Vagina (tissue), 2 donors: ENCODE data around the gene SSNA1.

Experiments
- POLR2A ChIP-seq, 2 donors: fragments of 450-650 bp; IDR thresholded peaks; one replicate each; pipeline ENCODE4 v1.6.1; 2017; ENCODE audit warnings: antibody characterized with exemption in 2 of 2, mild to moderate bottlenecking in 2 of 2, moderate library complexity in 2 of 2
- TF ChIP-seq, protein P1 (sequence below), 3 experiments: fragments of 450-650 bp in 2 of 3; fragments of 200-600 bp in 1 of 3; sonication (generic) in 1 of 3; IDR thresholded peaks; one replicate each; pipeline ENCODE4 v1.5.1; 2017 to 2019; ENCODE audit warnings: antibody characterized with exemption in 3 of 3, mild to moderate bottlenecking in 2 of 3, moderate library complexity in 2 of 3

DNA sequence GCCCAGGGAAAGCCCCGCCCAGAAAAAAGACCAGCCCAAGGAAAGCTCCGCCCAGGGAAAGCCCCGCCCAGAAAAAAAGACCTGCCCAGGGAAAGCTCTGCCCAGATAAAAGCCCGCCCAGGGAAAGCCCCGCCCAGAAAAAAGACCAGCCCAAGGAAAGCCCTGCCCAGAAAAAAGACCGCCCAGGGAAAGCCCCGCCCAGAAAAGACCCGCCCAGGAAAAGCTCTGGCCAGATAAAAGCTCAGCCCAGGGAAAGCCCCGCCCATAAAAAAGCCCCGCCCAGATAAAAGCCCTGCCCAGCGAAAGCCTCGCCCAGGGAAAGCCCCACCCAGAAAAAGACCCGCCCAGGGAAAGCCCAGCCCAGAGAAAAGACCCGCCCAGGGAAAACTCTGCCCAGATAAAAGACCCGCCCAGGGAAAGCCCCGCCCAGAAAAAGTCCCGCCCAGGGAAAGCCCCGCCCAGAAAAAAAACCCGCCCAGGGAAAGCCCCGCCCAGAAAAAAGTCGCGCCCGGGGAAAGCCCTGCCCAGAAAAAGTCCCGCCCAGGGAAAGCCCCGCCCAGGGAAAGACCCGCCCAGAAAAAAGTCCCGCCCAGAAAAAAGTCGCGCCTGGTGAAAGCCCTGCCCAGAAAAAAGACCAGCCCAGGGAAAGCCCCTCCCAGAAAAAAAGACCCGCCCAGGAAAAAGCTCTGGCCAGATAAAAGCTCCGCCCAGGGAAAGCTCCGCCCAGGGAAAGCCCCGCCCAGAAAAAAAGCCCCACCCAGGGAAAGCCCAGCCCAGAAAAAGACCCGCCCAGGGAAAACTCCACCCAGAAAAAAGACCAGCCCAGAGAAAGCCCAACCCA, 37.6 kb upstream of the SSNA1 start:
- TF ChIP-seq, protein P1, sequence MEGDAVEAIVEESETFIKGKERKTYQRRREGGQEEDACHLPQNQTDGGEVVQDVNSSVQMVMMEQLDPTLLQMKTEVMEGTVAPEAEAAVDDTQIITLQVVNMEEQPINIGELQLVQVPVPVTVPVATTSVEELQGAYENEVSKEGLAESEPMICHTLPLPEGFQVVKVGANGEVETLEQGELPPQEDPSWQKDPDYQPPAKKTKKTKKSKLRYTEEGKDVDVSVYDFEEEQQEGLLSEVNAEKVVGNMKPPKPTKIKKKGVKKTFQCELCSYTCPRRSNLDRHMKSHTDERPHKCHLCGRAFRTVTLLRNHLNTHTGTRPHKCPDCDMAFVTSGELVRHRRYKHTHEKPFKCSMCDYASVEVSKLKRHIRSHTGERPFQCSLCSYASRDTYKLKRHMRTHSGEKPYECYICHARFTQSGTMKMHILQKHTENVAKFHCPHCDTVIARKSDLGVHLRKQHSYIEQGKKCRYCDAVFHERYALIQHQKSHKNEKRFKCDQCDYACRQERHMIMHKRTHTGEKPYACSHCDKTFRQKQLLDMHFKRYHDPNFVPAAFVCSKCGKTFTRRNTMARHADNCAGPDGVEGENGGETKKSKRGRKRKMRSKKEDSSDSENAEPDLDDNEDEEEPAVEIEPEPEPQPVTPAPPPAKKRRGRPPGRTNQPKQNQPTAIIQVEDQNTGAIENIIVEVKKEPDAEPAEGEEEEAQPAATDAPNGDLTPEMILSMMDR (IDR thresholded peaks at IDR 0.05): no peak
- TF ChIP-seq POLR2A (IDR thresholded peaks at IDR 0.05): no peak
